GM21526 (cell line): ENCODE measurements around the gene RXRA.

Source experiments
- ATAC-seq: cut with Tn5 transposase; IDR thresholded peaks from one replicate; pipeline ENCODE4 v1.9.1; 2021; ENCODE audit warnings: moderate library complexity; ENCODE audit not compliant: unreplicated experiment, low FRiP score

The RXRA gene

GRCh38 chr9:134335486-134336220, 9.4 kb downstream of the RXRA start:
- ATAC-seq, result no peak

- ATAC-seq, result no peak
Measured at GRCh38 chr9:134336228-134336627, 10.0 kb downstream of the RXRA start.

DNA sequence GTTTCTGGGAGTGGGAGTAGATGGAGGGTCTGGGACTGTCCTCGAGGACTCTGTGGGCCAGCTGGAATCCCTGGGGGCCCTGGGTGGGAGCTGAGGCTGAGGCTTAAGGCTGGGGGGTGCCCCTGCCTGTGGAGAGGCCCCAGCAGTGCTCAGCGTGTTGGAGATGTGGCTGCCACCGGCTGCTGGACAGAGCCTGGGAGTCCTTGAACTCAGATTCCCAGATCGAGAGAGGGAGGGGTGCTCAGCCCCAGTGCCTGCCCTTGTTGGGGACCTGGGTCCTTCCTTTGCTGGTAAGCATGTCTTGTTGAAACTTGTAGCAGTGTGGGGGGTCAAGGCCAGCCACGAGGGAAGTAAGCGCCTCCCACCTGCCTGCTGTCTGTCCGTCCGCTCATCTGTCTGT, 10.7 kb downstream of the RXRA start:
- ATAC-seq, result no peak

DNA sequence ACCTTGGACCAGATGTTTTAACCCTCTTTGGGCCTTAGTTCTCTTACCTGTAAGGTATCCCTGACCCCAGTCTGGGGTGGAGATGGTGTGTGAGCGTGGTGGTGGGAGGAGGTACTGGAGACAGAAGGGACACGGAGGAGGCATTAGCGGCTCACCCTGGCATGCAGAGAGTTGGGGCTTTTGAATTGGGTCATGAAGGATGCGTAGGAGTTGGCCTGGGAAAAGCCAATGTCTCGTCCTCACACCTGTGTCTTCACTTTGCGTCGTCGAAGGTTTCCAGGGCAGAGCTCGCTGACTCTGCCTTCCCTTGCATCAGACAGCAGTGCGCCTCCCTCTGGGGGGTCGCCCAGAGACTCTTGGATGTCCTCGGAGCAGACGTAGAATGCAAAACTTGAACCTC, 11.2 kb downstream of the RXRA start:
- ATAC-seq, result no peak

- no peak for ATAC-seq
Measured at GRCh38 chr9:134338394-134339182, 12.3 kb downstream of the RXRA start.

DNA sequence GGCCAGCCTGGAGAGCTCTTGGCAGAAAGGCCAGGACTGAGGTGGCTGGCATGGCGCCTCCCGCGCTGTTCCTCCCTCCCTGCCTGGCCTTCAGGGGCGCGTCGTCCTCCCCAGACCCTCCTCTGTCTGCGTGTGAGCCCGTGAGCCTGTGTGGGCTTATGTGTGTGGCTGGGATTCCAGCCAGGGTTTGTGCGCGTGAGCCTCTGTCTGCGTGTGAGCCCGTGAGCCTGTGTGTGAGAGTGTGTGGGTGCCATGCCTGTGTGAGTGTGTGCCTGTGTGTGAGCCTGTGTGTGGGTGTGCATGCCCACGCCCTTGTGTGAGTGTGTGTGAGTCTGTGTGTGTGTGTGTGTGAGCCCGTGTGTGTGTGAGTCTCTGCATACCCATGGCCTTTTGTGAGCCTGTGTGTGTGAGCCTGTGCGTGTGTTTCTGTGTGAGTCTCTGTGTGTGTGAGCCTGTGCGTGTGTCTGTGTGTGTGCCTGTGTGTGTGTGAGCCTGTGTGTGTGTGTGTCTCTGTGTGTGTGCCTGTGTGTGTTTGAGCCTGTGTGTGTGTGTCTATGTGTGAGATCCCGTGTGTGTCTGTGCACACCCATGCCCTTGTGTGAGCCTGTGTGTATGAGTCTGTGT, 13.0 kb downstream of the RXRA start:
- ATAC-seq, result no peak

DNA sequence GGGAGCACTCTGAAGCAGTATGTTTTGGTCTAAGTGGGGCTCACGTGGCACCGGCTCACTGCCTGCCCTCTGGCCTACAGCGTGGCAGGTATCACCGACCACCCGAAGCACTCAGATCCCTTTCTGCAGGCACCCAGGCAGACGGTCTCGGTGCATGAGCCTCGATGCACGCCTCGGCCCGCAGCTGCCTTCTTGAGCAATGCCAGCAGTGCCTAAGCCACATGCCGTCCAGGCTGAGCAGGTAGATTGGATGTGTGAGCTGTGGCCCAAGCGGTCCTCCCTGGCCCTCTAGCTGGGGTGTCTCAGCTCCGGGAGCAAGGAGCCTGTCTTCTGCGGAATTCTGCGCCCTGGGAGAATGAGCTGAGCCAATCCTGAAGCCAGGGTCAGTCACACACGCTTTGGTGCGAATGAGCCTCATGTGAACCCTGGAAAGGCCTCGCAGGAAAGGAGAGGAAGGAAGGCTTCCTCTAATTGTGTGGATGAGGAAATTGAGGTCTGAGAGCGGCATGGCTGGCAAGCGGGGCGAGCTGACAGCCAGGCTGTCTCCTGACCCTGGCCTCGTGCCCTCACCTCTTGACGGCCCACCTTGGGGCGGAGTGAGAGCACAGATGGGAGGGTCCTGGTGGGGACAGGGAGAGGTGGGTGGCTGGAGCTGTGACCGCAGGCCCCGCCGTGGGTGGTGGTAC, 14.4 kb downstream of the RXRA start:
- no peak for ATAC-seq

GRCh38 chr9:134341306-134341705, 15.1 kb downstream of the RXRA start:
- no peak for ATAC-seq

GRCh38 chr9:134341929-134342745, 15.9 kb downstream of the RXRA start:
- ATAC-seq, result no peak

GRCh38 chr9:134342746-134343115, 16.5 kb downstream of the RXRA start:
- ATAC-seq, result no peak

GRCh38 chr9:134343637-134344036, 17.4 kb downstream of the RXRA start:
- no peak for ATAC-seq

DNA sequence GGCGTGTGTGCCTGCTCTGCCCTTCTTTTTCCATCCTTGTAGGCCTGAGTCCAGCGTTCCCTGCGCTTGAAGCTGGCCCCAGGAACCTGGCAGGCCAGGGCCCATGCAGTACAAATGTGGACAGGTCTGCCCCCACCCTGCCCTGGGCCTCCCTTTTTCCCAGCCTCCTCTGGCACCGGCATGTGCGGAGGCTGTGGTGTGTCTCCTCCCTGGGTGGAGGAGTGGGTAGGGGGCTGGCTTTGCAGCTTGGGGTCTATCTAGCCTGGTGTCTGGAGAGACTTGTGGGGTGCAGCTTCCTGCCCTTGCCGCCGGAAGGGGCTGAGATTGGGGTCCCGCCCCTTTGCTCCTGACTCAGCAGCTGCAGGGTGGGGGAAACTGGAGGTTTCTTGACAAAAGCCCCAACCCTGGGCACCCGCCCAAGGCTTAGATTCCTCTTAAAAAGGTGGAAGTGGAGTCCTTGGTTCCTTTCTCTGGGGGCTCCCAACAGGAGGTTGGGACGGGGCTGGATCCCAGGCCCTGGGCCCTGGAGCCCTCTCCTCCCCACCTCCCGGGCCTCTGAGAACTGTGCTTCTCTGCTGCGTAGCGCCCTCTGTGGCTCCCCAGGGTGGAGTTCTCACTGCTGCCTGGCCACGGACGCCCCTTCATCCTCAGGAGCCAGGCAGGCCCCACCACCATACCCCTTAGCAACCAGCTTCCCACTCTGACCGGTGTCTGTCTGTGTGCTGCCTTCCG, 18.0 kb downstream of the RXRA start:
- no peak for ATAC-seq

DNA sequence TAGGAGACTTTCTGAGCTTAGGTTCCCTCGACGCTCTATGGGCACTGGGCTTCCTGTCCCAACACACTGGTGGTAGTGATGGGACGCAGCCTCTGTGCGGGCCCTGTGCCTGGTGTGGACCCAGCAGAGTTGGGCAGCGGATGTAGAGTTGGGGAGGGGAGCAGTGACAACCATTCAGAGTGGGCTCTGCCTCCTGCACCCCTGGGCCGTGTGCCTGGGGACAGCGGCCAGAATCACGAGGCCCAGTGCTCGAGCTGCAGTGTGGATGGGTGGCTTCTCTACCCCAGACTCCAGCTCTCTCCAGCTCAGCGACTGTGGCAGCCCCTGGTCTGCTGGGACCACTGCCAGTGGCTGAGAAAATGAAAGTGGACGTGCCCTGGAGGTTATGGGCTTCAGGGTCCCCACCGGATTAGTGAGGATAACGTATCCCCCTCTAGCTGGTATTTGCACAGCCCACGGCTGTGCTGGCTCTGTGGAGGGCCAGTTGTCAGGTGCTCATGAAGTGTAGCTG, 18.6 kb downstream of the RXRA start:
- no peak for ATAC-seq

GRCh38 chr9:134345737-134346136, 19.5 kb downstream of the RXRA start:
- no peak for ATAC-seq

DNA sequence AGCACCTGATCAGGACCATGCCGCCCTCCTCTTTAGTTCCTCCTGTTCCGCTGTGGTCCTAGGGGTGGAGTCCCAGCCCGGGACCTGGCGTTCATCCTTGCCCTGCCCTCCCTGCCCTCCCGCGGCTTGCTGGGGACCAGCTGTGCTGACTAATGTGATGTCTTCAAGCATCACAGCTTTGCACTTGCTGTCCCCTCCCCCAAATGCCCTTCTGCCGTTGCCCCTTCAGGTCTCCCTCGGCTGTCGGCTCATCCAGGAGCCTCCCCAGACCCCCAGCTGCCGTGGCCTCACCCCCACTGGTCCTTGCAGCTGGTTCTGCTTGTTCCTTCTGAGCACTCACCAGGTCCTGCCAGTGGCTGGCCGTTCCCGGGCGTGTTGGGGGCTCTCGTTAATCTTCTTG, 19.9 kb downstream of the RXRA start:
- no peak for ATAC-seq

GRCh38 chr9:134346840-134347583, 20.8 kb downstream of the RXRA start:
- ATAC-seq, result no peak

DNA sequence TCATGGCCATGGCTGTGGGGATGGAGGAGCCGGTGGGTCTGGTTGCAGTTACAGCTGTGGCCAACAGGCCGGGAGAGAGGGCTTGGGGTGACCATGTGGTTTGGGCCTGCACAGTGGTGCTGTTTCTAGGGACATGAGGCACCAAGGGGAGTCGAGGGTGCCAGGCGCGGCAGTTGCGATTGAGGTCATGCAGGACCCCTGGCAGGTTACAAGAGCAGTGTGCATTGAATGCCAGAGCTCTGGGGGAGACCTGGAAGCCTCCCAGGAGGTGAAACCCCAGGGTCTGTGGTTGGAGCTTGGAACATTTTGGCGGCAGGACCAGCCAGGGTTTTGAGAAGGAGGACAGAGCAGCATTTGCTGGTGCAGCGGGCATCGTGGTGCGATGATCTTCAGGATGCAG, 21.7 kb downstream of the RXRA start:
- ATAC-seq, result no peak

DNA sequence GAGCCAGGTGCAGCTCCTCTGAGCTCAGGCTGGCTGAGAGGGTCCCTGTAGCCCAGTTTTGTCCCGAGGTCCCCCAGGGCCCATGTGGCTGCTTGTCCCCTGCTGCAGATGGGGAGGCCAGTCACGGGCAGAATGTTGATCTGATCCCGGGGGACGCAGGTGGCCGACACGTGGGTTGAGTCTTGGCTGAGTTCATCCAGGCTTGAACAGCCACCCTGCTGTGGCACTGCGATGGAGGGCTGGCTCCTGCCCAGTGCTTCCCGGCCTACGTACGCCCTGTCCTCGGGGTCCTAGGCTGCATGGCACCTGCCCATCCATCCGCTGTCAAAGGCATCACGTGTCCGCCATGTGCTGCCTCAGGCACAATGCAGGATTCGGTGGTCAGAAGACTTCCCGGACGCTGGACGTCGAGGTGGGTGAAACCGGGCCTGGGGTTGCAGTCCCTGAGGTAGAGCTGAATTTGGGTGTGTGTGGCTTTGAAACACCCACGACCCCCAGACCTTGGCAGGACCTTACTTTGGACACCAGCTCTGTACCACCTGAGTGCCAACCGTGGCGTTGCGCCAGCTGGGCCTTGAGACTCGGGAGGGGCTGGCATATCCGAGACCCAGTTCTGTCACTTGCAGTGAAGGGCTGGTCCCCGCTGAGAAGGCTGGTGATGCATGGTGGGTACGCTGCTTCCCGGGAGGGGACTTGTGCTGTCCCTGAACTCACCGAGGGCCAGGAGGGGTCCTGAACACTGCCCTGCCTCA, 22.3 kb downstream of the RXRA start:
- ATAC-seq, result no peak
